Skeletal muscle satellite cell (primary cell): ENCODE data around the gene GLS.
A peak's percentile ranks its signal among the peaks of the same experiment; 100 is the strongest.

Experiments
- H3K27me3 ChIP-seq: 2 replicates; pipeline ENCODE4 v1.7.0; 2013; ENCODE audit warnings: low read length; ENCODE audit not compliant: control insufficient read depth, insufficient read depth
- H3K36me3 ChIP-seq: 2 replicates; pipeline ENCODE4 v1.7.0; 2013; ENCODE audit warnings: mild to moderate bottlenecking, control low read depth, low read length; ENCODE audit not compliant: insufficient read depth
- H3K4me1 ChIP-seq: 2 replicates; pipeline ENCODE4 v1.7.0; 2013; ENCODE audit warnings: low read length; ENCODE audit not compliant: control insufficient read depth, insufficient read depth
- H3K4me2 ChIP-seq: 2 replicates; pipeline ENCODE4 v1.7.0; 2013; ENCODE audit warnings: mild to moderate bottlenecking, low read length
- H3K4me3 ChIP-seq: 2 replicates; pipeline ENCODE4 v1.7.0; 2013; ENCODE audit warnings: low read length
- H3K9ac ChIP-seq: 2 replicates; pipeline ENCODE4 v1.7.0; 2013; ENCODE audit warnings: mild to moderate bottlenecking, low read depth, low read length, moderate library complexity
- H3K9me3 ChIP-seq: replicated peaks from 2 replicates; pipeline ENCODE4 v1.7.0; 2013; ENCODE audit warnings: mild to moderate bottlenecking, control low read depth, low read length

GLS gene

DNA sequence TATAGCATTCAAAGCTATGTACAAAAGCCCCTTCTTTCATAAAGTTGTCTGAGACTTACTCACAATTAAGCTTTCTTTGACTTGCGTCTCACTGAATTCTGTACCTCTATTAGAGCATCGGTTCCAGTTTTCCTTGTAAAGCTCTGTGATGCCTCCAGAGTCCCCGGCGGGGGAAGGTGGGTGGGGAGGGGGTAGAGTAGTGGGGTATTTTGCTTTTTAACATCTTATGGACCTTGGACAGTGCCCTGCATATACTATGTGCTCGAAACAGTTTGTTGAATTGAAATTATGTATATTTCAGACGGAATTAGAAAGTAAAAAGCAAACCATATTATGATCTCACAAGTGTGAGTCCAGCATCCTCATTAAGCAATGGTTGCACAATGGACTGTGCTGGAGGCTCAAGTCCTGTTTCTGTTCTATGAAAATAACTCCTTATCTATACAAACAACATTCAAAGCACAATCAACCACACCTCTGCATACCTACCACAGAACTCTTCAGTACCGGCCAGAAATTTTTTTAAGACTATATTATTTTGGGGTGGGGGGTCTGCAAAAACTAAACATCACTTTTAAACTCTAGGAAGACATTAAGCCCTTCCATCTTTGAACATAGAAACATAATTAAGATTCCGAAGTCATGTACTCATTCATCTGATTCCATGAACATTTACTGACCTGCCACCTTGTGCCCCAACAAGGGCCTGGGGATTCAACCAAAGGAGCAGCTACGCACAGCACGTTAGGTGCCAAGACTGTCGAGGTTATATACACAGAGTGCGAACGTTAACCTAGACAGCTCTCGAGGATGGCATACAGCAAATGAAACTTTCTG is 132.4 kb downstream of the GLS start:
- H3K9me3 ChIP-seq: no peaks in the 10 kb centered on the region
- peak overlapping the region; percentile 79 for H3K9ac ChIP-seq
- peaks cover 27% of the 10 kb centered on the region for H3K4me1 ChIP-seq
- H3K36me3 ChIP-seq: peaks cover 26% of the 10 kb centered on the region
- H3K4me3 ChIP-seq: peak overlapping the region; percentile 80
- H3K27me3 ChIP-seq: no peaks in the 10 kb centered on the region
- H3K4me2 ChIP-seq: peak overlapping the region; percentile 86

DNA sequence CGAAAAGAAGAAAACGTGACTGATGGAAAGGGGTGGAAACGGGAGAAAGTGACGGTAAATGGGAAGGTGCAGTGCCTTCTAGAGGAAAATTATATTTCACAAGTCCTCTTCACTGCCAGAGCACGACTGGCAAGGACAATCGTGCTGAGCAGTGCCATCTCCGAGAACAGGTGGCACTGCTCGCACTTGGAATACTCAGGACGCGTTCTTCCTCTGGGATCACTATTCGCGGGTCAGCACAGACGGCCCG is 133.0 kb downstream of the GLS start:
- Histone ChIP-seq H3K9me3 (no peaks in the 10 kb centered on the region), H3K4me2 (peak overlapping the region; percentile 86), H3K4me1 (peaks cover 27% of the 10 kb centered on the region), H3K27me3 (no peaks in the 10 kb centered on the region), H3K4me3 (peak overlapping the region; percentile 80), H3K36me3 (peaks cover 20% of the 10 kb centered on the region), H3K9ac (peak overlapping the region; percentile 79)

DNA sequence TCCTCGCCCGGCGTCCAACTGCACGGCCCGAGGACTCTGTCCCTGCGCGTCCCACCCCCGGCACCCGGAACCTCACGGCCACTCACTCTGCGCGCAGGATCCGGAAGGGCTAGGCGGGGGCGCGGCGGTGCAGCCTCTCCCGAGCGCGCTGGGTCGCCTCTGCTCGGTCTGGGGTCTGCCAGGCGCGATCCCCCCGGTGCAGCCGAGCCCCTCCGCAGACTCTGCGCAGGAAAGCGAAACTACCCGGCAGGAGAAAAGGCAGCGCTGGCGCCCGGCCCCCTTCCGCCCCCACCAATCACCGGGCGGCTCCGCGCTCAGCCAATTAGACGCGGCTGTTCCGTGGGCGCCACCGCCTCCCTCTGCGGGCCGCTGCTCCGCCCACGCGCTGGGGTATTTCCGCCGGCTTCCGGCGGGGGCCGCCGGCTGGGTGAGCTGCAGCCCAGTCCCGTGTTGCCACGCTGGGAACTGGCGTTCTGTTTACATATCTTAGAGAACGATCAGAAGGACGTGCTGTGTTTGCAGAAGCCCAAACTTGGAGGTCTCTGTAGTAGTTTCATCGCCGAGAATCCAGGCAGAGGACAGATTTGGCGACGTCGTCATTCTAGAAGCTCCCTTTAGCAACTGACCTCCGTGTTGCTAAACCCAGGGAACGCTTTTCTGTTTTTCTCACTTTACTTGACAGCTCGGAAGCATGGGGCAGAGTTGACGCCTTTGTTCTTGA is 133.5 kb downstream of the GLS start, which contains the start of gene STAT1:
STAT1 (minus strand) TSS at position 240 of the 721 bp plus-strand sequence. CDS start 4,168 bp downstream, outside the sequence.
- Histone ChIP-seq H3K27me3 (no peaks in the 10 kb centered on the region), H3K4me1 (peaks cover 27% of the 10 kb centered on the region), H3K9ac (peak within 1 kb of the TSS; percentile 79), H3K4me2 (peak within 1 kb of the TSS; percentile 97), H3K4me3 (peak within 1 kb of the TSS; percentile 80), H3K9me3 (no peaks in the 10 kb centered on the region), H3K36me3 (peaks cover 15% of the 10 kb centered on the region)

DNA sequence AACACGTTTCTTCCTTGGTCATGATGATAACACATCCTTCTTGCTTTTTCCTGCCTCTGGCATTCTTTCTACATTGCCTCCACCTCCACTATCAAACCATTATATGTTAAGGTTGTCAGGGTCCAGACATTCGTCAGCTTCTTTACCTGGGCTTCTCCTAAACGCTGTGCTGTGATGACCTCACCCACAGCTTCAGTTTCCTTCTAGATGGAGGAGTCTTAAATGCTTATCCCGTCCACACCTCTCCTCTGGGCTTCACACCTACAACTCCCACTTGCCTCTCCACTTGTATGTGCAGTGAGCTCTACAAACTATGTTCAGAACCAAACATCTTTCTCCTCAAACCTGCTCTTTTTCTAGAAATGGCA is 134.0 kb downstream of the GLS start:
- Histone ChIP-seq H3K4me1 (peaks cover 27% of the 10 kb centered on the region), H3K36me3 (peaks cover 14% of the 10 kb centered on the region), H3K9ac (peak overlapping the region; percentile 79), H3K4me3 (peak overlapping the region; percentile 80), H3K27me3 (no peaks in the 10 kb centered on the region), H3K4me2 (peak overlapping the region; percentile 97), H3K9me3 (no peaks in the 10 kb centered on the region)
